HG03095 (cell line): ENCODE data around the gene PIWIL4.

ENCODE experiments used
- ATAC-seq: cut with Tn5 transposase; IDR thresholded peaks from one replicate; pipeline ENCODE4 v1.9.1; 2021; ENCODE audit warnings: moderate library complexity; ENCODE audit not compliant: unreplicated experiment

The PIWIL4 gene

GRCh38 chr11:94658888-94659287, 91.7 kb downstream of the PIWIL4 start:
- no peak for ATAC-seq

- no peak for ATAC-seq
These were observed 94.3 kb downstream of the PIWIL4 start for GRCh38 chr11:94661444-94661843.

GRCh38 chr11:94662065-94662779, 95.1 kb downstream of the PIWIL4 start:
- ATAC-seq, result no peak

GRCh38 chr11:94662846-94663390, 95.8 kb downstream of the PIWIL4 start:
- ATAC-seq, result no peak

GRCh38 chr11:94664346-94664745, 97.2 kb downstream of the PIWIL4 start:
- no peak for ATAC-seq

GRCh38 chr11:94665116-94665659, 98.0 kb downstream of the PIWIL4 start:
- ATAC-seq, result no peak

- no peak for ATAC-seq
These were observed 99.9 kb downstream of the PIWIL4 start for GRCh38 chr11:94666792-94667721.

- no peak for ATAC-seq
These were observed 101.1 kb downstream of the PIWIL4 start for GRCh38 chr11:94668212-94668793.

GRCh38 chr11:94669023-94669422, 101.9 kb downstream of the PIWIL4 start:
- no peak for ATAC-seq
